Activated naive CD4-positive, alpha-beta T cell treated with anti-CD3 and anti-CD28 coated beads, Interleukin-2, amount 10 ng/mL, durations not matched to agents 7 days and 5 days (primary cell): ENCODE data around the gene ZFP36L2.
A peak's percentile ranks its signal among the peaks of the same experiment; 100 is the strongest.

Experiments
- CTCF ChIA-PET: fragments of 350-600 bp; sonication (Branson Sonifier 250); formaldehyde crosslinking; loops from one replicate; lab custom pipeline; 2021; ENCODE audit warnings: antibody characterized with exemption; lab: Charles Lee
- DNase-seq: peaks from one replicate; pipeline ENCODE4 v3.0.0-alpha.2; 2020
- H3K27ac Mint-ChIP-seq: one replicate; pipeline ENCODE4 v1.8.0; 2021; ENCODE audit warnings: mild to moderate bottlenecking, moderate library complexity, mixed read lengths
- H3K27me3 Mint-ChIP-seq: one replicate; pipeline ENCODE4 v1.8.0; 2021; ENCODE audit warnings: mild to moderate bottlenecking, mixed read lengths
- H3K36me3 Mint-ChIP-seq: one replicate; pipeline ENCODE4 v1.8.0; 2021; ENCODE audit warnings: mixed read lengths
- H3K4me1 Mint-ChIP-seq: one replicate; pipeline ENCODE4 v1.8.0; 2021; ENCODE audit warnings: mixed read lengths
- H3K4me3 Mint-ChIP-seq: one replicate; pipeline ENCODE4 v1.8.0; 2021; ENCODE audit warnings: mild to moderate bottlenecking, moderate library complexity, mixed read lengths
- H3K9me3 Mint-ChIP-seq: one replicate; pipeline ENCODE4 v1.8.0; 2021; ENCODE audit warnings: mixed read lengths

Gene ZFP36L2

DNA sequence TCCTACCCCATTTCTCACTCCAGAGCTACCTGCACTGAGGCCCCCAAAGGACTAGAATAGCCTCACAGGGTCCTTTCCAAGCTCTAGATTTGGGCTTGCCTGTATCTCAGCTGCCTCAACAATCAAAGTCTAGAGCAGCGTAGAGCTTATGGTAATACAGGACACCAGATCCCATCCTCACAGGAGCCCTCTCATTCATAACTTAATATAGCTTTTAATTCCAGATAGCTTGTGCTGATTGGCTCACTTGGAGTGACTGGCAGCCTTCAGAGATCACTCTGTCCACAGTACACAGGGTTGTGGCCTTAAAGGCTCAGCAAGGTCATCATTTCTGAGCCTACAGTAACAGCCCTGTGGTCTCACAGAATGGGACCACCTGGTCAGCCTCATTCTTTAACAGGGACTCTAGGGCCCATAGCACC, 51.4 kb downstream of the ZFP36L2 start:
- peak overlapping the region; percentile 94 for H3K27ac Mint-ChIP-seq
- CTCF ChIA-PET: interaction anchor here (0.9 to 2.5 kb wide), 10 partner anchors 11 to 54 kb away, joined by 3 to 13 read pairs (median 6); no protein-coding TSS in a partner anchor
- peaks cover 91% of the 10 kb centered on the region for H3K4me1 Mint-ChIP-seq
- H3K4me3 Mint-ChIP-seq: peak overlapping the region; percentile 43
- no peaks in the 10 kb centered on the region for H3K9me3 Mint-ChIP-seq
- H3K27me3 Mint-ChIP-seq: peaks cover 2% of the 10 kb centered on the region
- H3K36me3 Mint-ChIP-seq: peaks cover 2% of the 10 kb centered on the region
- DNase-seq: no peak

DNA sequence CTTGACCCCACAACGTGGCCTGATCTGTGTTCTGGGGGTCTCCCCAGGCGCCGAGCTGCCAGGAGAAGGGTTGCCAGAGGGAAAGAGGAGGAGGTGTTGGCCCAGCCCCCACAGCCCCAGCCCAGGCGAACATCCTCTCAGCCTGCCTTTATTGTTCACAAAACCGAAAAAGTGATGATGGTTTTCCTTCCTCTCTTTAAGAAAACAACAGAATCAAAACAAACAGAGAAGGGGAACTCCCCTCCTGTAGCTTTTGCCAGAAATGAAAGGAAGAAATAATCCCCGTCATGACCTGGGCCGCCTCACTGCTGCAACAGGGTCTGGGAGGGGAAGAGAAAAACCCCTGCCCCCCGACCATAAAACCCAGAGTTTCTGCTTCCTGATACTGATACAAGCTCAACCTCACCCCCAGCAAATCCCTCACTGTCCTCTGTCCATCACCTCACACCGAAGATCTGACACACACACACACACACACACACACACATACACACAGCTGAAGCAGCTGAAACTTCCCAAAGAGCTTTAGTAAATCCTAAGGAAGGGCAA, 52.0 kb downstream of the ZFP36L2 start:
- H3K4me1 Mint-ChIP-seq: peaks cover 94% of the 10 kb centered on the region
- peaks cover 4% of the 10 kb centered on the region for H3K27me3 Mint-ChIP-seq
- CTCF ChIA-PET: interaction anchor here (0.9 to 2.5 kb wide), 10 partner anchors 11 to 54 kb away, joined by 3 to 13 read pairs (median 6); no protein-coding TSS in a partner anchor
- peak overlapping the region; percentile 94 for H3K27ac Mint-ChIP-seq
- H3K36me3 Mint-ChIP-seq: peaks cover 2% of the 10 kb centered on the region
- H3K9me3 Mint-ChIP-seq: no peaks in the 10 kb centered on the region
- DNase-seq: peak; percentile 89
- H3K4me3 Mint-ChIP-seq: peak overlapping the region; percentile 43
